Neural crest cell (in vitro differentiated cells): ENCODE results near the gene MBD6. TPM values are rescaled to one million over a fixed set of nuclear protein-coding genes. Genes with fewer than 3 reads are reported as not detected.

Source experiments
- DNase-seq: peaks from one replicate; pipeline ENCODE4 v3.0.0; 2021; ENCODE audit warnings: low read depth, mixed read lengths, low spot score
- H3K27ac Mint-ChIP-seq: one replicate; pipeline ENCODE4 v1.8.0; 2021; ENCODE audit warnings: mild to moderate bottlenecking, mixed read lengths; ENCODE audit not compliant: unreplicated experiment
- H3K27me3 Mint-ChIP-seq: 2 replicates; pipeline ENCODE4 v1.8.0; 2021; ENCODE audit warnings: low read depth, mild to moderate bottlenecking, mixed read lengths
- H3K36me3 Mint-ChIP-seq: 2 replicates; pipeline ENCODE4 v1.8.0; 2021; ENCODE audit warnings: low read depth, mild to moderate bottlenecking, mixed read lengths
- H3K4me1 Mint-ChIP-seq: 2 replicates; pipeline ENCODE4 v1.8.0; 2021; ENCODE audit warnings: mixed read lengths
- H3K4me3 Mint-ChIP-seq: one replicate; pipeline ENCODE4 v1.8.0; 2021; ENCODE audit warnings: mild to moderate bottlenecking, mixed read lengths
- H3K9me3 Mint-ChIP-seq: 2 replicates; pipeline ENCODE4 v1.8.0; 2021; ENCODE audit warnings: mixed read lengths
- total RNA-seq: library from RNA; stranded (reverse); gene quantifications from 2 replicates; pipeline ENCODE4 v1.2.1, GENCODE V29; 2021
- TF ChIP-seq, protein P1 (sequence below): fragments of 200-600 bp; sonication (generic); conservative IDR thresholded peaks from 2 replicates; pipeline ENCODE4 v1.5.0; 2021; ENCODE audit warnings: antibody characterized with exemption, mild to moderate bottlenecking

The MBD6 gene
- total RNA-seq, 1 donor from 2014 or later, result 90.4 TPM

DNA sequence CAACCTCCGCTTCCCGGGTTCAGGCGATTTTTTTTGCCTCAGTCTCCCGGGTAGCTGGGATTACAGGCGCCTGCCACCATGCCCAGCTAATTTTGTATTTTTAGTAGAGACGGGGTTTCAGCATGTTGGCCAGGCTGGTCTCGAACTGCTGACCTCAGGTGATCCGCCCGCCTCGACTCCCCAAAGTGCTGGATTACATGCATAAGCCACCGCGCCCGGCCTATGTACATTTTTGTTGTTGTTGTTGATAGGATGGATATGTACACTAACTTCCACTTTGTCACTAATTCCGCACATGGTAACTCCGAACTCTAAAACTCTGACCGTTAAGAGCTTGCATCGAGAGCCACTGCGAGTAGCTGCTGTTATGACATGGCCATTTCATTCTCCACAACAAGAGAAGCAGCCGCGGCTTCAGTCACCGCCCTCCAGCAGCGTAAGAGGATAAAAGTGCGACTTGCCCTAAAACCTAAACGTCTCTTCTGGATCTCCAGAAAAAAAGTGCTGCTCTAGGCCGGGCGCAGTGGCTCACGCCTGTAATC lies 35.5 kb upstream of the MBD6 start:
- Mint-ChIP-seq H3K4me1 (peaks cover 25% of the 10 kb centered on the region), H3K9me3 (no peaks in the 10 kb centered on the region), H3K36me3 (peaks cover 7% of the 10 kb centered on the region), H3K4me3 (peak overlapping the region; percentile 97), H3K27ac (peak overlapping the region; percentile 36), H3K27me3 (peaks cover 11% of the 10 kb centered on the region)
- TF ChIP-seq, protein P1, sequence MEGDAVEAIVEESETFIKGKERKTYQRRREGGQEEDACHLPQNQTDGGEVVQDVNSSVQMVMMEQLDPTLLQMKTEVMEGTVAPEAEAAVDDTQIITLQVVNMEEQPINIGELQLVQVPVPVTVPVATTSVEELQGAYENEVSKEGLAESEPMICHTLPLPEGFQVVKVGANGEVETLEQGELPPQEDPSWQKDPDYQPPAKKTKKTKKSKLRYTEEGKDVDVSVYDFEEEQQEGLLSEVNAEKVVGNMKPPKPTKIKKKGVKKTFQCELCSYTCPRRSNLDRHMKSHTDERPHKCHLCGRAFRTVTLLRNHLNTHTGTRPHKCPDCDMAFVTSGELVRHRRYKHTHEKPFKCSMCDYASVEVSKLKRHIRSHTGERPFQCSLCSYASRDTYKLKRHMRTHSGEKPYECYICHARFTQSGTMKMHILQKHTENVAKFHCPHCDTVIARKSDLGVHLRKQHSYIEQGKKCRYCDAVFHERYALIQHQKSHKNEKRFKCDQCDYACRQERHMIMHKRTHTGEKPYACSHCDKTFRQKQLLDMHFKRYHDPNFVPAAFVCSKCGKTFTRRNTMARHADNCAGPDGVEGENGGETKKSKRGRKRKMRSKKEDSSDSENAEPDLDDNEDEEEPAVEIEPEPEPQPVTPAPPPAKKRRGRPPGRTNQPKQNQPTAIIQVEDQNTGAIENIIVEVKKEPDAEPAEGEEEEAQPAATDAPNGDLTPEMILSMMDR, result no peak
- no peak for DNase-seq

- Mint-ChIP-seq H3K9me3 (no peaks in the 10 kb centered on the region), H3K4me1 (peaks cover 25% of the 10 kb centered on the region), H3K36me3 (peaks cover 11% of the 10 kb centered on the region), H3K27ac (peak within 1 kb of the TSS; percentile 96), H3K27me3 (peaks cover 11% of the 10 kb centered on the region), H3K4me3 (peak within 1 kb of the TSS; percentile 97)
- TF ChIP-seq, protein P1, result no peak
- peak; percentile 77 for DNase-seq
Measured at GRCh38 chr12:57487597-57488401, 34.8 kb upstream of the MBD6 start, which contains the start of gene MARS1. TSS of gene MARS1 (plus strand) at chr12:57488068. CDS start at chr12:57488091, 23 bp downstream.

DNA sequence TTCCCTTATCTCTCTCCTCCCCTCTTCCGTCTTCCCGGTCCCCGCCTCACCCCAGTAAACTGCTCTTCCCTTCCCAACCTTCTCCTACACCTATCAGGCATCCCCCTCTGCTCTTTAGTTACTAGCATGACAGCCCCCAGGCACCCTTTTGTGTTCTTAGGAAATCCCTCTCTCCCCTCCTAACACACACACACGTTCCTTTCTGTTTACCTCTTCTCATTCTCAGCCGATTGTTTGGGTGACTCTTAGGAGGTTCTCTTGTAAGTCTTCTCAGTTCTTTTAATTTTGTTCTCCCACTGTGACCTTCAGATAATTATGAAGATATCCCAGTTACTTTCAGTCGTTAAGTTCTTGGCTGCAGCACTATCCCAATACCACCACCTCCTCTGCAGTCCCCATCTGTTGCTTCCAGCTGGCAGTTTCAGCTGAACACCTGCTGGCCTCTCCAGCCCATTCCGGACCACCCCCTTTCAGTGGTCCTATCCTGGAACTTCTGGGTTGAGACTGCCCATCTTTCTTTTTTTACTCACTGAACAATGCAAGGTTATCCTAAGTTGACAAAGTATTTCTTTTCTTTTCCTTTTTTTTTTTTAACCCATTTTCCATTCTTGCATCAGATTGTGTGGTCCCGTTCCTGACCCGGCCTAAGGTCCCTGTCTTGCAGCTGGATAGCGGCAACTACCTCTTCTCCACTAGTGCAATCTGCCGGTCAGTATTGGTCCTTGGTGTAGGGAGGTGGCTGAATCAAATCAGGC lies 34.0 kb upstream of the MBD6 start:
- Mint-ChIP-seq H3K9me3 (no peaks in the 10 kb centered on the region), H3K4me3 (peak overlapping the region; percentile 97), H3K27ac (peak overlapping the region; percentile 96), H3K27me3 (peaks cover 4% of the 10 kb centered on the region), H3K4me1 (peaks cover 25% of the 10 kb centered on the region), H3K36me3 (peaks cover 14% of the 10 kb centered on the region)
- TF ChIP-seq, protein P1, result no peak
- DNase-seq, result no peak

DNA sequence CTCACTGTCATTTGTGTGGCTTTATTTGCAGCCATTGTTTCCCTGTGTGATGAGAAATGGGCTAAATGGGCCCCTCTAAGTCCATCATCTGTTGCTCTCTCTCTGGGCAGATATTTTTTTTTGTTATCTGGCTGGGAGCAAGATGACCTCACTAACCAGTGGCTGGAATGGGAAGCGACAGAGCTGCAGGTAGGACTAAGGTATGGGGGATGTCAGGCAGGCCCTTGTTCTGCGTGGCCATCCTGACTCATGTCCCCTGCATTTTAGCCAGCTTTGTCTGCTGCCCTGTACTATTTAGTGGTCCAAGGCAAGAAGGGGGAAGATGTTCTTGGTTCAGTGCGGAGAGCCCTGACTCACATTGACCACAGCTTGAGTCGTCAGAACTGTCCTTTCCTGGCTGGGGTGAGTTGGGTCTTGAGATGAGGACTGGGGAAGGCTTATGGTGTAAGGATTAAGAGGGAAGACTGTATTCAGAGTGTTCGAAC lies 33.4 kb upstream of the MBD6 start:
- Mint-ChIP-seq H3K9me3 (no peaks in the 10 kb centered on the region), H3K36me3 (peaks cover 14% of the 10 kb centered on the region)
- TF ChIP-seq, protein P1, result no peak

GRCh38 chr12:57490126-57490525 lies 32.5 kb upstream of the MBD6 start:
- H3K4me3 Mint-ChIP-seq, result peak overlapping the region; percentile 97
- no peak overlapping the region for H3K27ac Mint-ChIP-seq
- H3K36me3 Mint-ChIP-seq, result peaks cover 14% of the 10 kb centered on the region
- peaks cover 3% of the 10 kb centered on the region for H3K27me3 Mint-ChIP-seq
- peaks cover 25% of the 10 kb centered on the region for H3K4me1 Mint-ChIP-seq
- H3K9me3 Mint-ChIP-seq, result no peaks in the 10 kb centered on the region
- DNase-seq, result no peak
- TF ChIP-seq, protein P1, result no peak

More for the DNA sequence above, 33.4 kb upstream of the MBD6 start:
- Mint-ChIP-seq H3K4me1 (peaks cover 25% of the 10 kb centered on the region), H3K27me3 (peaks cover 3% of the 10 kb centered on the region), H3K27ac (peak overlapping the region; percentile 96), H3K4me3 (peak overlapping the region; percentile 97)
- DNase-seq, result no peak
